ENCODE results near the gene DCUN1D3.
"Not testable (repeated sequence)": the region's sequence is repeated elsewhere in the genome, so short reads cannot be mapped to it uniquely, and the experiment has no call there.

DCUN1D3 gene

DNA sequence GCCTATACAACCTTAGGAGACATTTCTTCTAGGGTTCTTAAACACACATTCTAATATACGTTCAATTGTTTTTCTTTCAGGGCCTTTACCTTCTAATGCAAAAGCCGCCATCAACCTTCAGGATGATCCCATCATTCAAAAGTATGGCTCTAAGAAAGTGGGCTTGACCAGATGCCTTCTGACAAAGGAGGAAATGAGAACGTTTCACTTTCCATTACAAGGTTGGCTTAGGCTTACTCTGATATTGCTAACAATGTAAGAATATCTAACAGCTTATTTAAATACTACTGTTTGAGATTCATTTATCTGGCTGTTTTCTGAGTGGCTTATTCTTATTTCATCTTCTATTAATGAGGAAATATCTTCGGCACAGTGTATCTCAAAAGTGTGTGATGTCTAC, 78.5 kb downstream of the DCUN1D3 start:
- no peak for DNase-seq

GRCh38 chr16:20818929-20819585, 81.1 kb downstream of the DCUN1D3 start:
- DNase-seq = no peak

DNA sequence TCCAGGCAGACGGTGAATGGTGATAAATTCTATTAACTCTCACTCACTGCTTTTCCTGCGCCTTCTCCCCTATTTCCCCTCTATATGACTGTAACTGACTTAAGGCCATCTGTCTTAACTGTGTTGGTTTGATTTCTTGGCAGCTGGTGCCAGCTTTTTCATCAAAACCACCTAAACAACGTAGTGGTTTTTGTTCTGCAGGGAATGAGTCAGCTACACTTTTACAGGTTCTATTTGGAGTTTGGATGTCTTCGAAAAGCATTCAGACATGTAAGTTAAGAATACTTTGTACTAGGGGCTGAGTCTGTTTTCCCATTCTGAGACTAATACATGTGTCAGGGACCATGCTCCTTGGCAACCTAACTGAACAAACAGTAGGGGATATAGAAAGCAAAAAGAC, 85.4 kb downstream of the DCUN1D3 start:
- DNase-seq = peak; percentile 55

DNA sequence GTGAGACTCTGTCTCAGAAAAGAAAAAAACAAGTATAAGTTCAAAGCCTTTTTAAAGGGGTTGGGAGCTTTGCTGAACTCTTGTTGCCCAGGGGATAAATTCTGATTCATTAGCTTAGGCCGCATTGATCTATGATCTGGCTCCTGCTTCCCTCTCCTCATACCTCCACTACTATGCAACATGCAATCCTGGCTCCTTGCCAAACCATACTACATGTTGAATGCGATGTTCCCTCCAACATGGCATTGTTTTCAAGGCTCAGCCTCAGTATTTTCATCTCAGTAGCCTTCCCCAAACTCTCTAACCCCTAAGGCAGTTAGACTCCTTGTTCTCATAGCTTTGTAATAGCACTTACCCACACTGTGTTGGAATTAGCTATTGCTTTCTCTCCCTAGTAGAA, 87.6 kb downstream of the DCUN1D3 start:
- DNase-seq = no peak

DNA sequence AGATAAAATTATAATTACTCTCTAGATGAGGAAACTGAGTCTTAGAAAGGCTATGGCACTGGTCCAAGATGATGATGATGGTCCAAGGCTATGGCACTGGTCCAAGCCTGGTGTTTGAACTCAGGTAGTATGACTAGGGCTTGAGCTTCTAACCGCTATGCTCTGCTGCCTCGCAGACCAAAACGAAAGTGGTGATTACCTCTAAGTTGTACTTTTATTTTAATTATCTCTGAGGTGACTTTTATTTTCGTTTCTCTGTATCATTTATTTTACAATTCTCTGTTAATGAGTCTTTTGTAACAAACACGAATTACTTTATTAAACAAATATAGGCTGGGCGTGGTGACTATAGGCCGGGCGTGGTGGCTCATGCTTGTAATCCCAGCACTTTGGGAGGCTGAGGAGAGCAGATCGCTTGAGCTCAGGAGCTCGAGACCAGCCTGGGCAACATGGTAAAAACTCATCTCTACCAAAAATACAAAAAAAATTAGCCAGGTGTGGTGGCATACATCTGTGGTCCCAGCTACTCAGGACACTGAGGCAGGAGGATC, 88.2 kb downstream of the DCUN1D3 start:
- DNase-seq = no peak

GRCh38 chr16:20807862-20808261, 92.3 kb downstream of the DCUN1D3 start:
- no peak for DNase-seq

- peak; percentile 97 for DNase-seq
These were observed 93.7 kb downstream of the DCUN1D3 start, which contains the start of the genes ERI2 and REXO5 for GRCh38 chr16:20806168-20807050. TSS of gene ERI2 (minus strand) at chr16:20806472. CDS start at chr16:20806430, 42 bp downstream. TSS of gene REXO5 (plus strand) at chr16:20806527. CDS start at chr16:20806954, 427 bp downstream.

GRCh38 chr16:20805684-20806167, 94.4 kb downstream of the DCUN1D3 start:
- DNase-seq = not testable (repeated sequence)
